ENCODE results near the gene TRAF3IP3.

Gene TRAF3IP3

DNA sequence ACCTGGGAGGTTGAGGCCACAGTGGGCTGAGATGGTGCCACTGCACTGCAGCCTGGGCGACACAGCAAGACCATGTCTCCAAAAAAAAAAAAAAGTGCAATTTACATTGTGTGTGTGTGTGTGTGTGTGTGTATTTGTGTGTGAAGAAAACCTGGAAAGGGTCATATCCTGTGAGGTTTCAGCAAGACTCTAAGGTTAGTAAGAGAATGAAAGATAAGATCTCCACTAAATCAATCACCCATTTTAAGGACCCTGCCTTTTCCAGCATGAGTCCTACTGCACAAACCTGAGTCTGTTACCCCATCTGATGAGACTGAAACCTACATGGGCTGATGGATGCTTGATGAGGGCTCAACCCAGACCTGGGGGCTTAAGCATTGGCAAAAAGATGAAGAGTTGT, 33.4 kb downstream of the TRAF3IP3 start:
- TF ChIP-seq GATA2 (IDR thresholded peaks at IDR 0.05; ENCODE audit: low read depth, low read length) (peak; percentile 29; the same call in 1 of the 2 replicates), GATA3 (IDR thresholded peaks at IDR 0.05; ENCODE audit: low read depth, low read length) (no peak)

DNA sequence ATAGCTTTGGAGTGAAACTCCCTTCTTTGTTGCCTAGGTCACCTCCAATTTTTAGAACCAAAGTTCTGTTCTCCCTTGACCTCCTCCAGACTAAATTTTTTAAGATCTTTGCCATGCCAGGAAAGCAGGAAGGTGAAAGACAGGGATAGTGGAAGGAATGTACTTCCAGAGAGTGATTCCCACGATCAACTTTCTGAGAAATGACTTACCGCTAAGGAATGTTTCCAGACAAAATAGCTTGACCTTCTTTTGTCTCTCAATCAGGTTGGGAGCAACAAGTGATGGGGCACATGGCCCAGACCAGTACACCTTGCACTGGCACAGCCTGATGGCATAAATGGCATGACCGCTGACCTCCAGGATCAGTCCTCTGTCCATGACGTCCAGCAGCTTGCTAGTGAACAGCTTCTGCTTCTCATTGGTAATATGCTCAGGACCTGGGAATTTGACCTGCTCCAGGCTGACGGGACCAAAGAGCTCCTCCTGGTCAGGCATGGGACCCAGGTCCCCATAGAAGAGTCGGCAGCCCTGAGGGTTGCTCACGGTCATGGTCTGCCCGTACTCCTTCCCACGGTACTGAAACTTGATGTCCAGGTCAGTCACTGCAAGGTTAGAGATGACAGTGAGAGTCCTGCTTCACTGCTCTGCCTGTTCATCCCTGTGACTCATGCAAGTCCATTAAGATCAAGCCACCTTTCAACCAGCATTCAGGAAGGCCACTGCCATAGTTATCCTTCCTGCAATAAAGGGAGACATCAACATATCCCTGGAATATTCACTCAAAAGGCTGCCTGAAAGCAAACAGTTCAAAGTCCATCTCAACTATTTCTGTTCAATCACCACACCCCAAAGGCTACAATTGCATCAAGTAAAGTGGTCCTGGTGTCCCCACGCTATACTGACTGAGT, 34.7 kb downstream of the TRAF3IP3 start:
- TF ChIP-seq GATA3 (IDR thresholded peaks at IDR 0.05; ENCODE audit: low read depth, low read length), result no peak

DNA sequence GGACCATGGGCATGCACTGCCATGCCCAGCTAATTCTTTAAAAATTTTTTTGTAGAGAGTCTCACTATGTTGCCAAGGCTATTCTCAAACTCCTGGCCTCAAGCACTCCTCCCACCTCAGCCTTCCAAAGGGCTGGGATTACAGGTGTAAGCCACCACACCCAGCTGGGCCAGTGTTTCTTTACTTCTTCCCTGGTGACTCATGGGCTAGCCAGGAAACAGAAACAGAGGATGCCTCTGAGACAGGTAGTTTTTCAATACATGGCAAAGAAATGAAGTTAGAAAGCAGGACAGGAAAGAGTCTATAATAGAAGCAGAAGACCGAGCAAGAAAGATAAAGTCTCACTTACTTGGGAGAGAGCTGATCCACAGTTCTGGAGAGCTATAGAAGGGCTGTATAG, 36.1 kb downstream of the TRAF3IP3 start:
- TF ChIP-seq GATA2 (IDR thresholded peaks at IDR 0.05; ENCODE audit: low read depth, low read length) (no peak), GATA3 (IDR thresholded peaks at IDR 0.05; ENCODE audit: low read depth, low read length) (no peak)

DNA sequence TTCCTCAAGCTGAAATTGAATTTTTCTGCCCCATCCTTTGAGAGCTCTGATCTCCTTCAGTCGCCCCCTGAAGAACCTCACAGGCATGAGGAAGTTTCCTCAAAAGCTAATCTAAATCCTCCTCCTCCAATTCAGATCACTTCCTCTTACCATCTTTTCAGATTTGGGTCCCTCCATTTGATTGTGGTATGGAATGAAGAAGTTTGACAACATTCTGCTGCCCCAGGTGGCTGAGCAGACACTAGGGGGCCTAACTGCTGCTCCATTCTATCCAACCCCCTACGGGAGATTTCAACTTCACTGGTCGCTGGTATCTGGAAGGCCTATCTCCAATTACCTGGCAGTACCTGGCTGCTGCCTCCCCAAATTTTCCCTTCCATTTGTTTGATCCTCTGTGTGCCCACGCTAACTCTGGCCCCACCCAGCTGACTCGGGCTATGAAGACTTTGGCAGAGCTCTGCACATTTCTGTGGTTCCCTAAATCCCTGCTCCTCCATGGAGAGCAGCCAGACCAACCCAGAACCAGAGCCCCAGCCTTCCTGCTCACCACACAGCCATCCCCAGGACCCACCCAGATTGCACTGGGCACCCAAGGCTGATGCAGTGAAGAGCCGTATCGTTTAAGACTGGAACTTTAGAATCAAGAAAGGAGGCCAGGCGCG, 42.3 kb downstream of the TRAF3IP3 start:
- TF ChIP-seq GATA3 (IDR thresholded peaks at IDR 0.05; ENCODE audit: low read depth, low read length), result no peak
- TF ChIP-seq GATA2 (IDR thresholded peaks at IDR 0.05; ENCODE audit: low read depth, low read length), result no peak

DNA sequence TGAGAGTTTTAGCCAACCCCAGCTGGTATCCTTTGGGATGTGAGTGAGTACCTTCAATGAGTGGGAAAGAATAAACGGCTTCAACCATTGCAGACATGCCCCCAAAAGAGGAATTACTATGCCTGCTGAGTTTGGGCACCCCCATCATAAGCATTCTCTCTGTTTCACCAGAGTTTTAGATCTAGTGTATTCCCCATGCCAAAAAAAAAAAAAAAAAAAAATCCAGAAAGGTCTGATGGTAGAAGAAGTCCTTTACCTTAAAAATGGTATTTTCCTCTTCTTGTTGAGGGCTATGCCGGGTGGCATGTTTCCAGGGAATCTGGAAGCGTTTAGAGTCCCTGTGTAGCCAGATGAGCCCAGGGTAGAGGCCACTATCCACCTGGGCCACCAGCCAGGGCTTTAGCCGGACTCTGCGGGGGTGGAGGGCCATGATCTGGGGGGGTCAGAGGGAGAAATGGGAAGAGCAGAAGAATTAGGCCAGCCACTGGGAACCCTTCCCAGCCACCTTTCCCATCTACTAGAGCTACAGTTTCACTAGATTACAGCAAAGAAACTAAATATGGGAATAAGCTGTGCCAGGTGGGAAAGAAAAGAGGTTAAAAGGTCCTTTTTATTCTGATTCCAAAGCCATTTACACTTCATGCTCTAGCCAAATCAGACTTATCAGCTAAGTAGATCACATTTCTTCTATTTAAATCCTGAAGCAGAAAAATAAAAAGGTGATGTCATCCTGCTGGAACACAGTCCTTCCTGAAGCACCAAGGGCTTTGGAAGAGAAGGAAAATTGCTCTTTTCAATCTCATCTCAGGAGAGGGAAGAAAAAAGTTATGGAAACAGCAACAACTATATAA, 45.4 kb downstream of the TRAF3IP3 start:
- TF ChIP-seq GATA2 (IDR thresholded peaks at IDR 0.05; ENCODE audit: low read depth, low read length) (peak; percentile 26; the same call in 1 of the 2 replicates), GATA3 (IDR thresholded peaks at IDR 0.05; ENCODE audit: low read depth, low read length) (0 out of 2 replicates have a peak, but pooled peaks have one; percentile 30)

DNA sequence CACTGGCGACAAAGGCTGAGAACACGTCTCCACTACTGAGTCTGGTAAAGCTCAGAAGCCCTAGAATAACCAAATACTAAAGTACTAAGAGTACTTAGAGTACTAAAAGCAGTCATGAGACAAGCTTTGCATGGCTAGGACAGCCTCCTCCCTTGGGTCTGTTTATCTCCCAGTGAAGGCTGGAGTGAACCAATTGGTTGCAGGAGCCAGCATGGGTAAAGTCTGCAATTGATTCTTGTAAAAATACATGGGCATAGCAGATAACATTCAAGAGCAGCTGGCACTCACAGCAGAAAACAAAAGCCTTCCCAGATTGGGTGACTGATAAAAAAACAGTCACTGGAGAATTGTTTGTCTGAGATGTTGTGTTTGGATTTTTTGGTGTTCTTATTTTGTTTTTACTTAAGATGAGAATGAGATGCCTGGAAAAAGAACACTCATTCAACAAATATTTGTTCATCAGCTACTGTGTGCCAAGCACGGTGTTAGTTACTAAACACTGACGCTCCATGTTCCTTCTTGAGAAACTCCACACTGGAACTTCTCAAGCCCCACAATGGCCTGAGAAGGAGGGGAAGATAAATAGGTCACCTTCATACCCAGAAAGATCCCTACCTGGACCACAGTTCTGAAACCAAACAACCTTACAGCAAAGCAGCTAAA, 46.4 kb downstream of the TRAF3IP3 start:
- TF ChIP-seq GATA2 (IDR thresholded peaks at IDR 0.05; ENCODE audit: low read depth, low read length) (peak; percentile 94), GATA3 (IDR thresholded peaks at IDR 0.05; ENCODE audit: low read depth, low read length) (peak; percentile 91)

DNA sequence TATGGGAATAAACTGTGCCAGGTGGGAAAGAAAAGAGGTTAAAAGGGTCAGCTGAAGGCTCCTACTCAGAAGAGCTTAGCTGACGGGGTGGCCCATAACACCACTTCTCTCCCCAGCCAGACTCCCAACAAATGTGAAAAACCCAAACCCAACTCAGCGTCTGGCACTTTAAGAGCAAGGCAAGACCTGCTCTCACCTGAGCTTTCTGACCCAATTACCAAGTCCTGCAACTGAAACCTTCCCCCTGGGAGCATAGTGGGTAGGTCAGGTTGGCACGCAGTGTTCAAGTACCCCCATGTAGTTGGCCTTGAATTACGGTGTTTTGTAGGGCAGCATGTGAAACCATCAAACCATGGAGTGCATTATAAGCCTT, 46.9 kb downstream of the TRAF3IP3 start:
- TF ChIP-seq GATA2 (IDR thresholded peaks at IDR 0.05; ENCODE audit: low read depth, low read length), result no peak
- no peak for TF ChIP-seq GATA3 (IDR thresholded peaks at IDR 0.05; ENCODE audit: low read depth, low read length)

DNA sequence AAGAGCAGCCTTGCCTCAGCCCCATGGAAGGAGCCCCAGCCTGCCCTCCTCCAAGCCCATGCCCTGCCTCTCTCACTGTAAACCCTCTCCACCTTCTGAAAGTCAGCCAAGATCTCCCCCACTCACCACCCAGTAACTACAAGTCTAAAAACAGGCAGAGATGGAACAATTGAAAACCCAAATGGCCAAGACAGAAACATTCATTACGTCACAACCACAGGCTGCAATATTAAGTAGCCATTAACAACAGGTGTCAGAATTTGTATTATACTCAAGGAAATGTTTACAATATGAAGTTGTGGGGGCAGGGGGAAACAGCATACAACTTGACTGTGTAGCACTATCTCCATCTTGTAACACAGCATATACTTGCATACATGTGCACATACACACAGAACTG, 47.7 kb downstream of the TRAF3IP3 start:
- TF ChIP-seq GATA3 (IDR thresholded peaks at IDR 0.05; ENCODE audit: low read depth, low read length) (no peak), GATA2 (IDR thresholded peaks at IDR 0.05; ENCODE audit: low read depth, low read length) (no peak)

DNA sequence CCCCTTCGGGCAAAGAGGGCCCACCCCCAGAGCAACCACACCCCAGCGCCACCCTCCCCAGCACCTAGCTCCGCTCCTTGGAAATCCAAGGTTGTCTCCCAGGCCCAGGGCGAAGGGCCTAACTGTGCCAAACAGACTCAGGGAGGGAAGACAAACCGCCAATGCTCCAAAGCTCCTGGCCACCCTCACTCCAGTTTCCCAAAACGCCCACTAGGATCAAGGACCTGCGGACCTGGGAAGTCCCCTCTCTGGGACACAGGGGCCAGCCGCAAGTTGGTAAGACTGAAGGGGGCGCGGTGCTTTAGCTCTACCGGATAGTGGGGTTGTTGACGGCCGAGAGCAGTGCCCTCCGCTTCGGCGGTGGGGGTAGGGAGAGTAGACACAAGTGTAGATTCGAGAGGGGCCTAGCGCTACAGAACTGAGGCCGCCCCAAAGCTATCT, 49.5 kb downstream of the TRAF3IP3 start:
- no peak for TF ChIP-seq GATA3 (IDR thresholded peaks at IDR 0.05; ENCODE audit: low read depth, low read length)
- no peak for TF ChIP-seq GATA2 (IDR thresholded peaks at IDR 0.05; ENCODE audit: low read depth, low read length)

DNA sequence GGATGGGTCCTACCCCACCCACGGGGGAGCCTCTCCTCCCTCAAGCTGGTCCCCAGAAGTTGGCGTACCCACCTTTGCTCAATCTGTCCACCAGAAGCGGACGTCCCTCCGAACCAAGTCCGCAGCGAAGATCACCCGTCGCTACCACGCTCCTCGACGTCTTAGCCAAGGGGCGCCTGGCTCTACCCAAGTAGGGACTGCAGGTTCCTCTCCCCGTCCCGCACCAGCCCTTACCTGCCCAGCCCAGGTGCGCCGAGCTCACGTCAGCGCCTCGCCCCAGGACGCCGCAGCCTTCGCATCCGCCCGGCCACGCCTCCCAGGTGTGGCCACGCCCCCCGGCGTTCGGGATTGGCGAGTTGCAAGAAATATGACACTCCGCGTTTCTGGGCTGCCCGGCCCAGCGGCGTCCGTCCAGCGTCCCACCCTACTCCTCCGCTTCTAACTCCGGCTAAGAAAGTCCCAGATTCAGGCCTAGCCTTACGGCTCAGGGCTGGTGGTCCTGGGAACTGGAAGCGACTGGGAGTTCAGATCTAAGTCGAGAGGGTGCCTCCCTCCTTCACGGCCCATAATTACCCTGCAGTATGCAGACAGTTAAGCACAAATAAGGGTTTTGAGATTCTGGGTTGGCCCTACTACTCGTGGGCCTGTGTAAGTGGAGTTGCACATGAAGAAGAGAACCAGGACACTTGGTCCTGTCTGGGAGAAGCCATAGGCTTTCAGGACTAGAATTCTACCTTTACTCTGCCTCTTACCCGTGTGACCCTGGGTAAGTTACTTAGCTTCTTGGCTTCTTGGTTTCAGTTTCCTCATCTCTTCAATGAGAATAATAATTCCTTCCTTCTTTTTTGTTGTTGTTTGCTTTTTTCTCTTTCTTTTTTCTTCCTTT, 50.3 kb downstream of the TRAF3IP3 start, which contains the start of gene IRF6:
Gene IRF6 (minus strand): TSS at position 268 of the 886 bp plus-strand sequence. CDS start 4,729 bp downstream, outside the sequence.
- TF ChIP-seq GATA2 (IDR thresholded peaks at IDR 0.05; ENCODE audit: low read depth, low read length) (no peak), GATA3 (IDR thresholded peaks at IDR 0.05; ENCODE audit: low read depth, low read length) (no peak)

DNA sequence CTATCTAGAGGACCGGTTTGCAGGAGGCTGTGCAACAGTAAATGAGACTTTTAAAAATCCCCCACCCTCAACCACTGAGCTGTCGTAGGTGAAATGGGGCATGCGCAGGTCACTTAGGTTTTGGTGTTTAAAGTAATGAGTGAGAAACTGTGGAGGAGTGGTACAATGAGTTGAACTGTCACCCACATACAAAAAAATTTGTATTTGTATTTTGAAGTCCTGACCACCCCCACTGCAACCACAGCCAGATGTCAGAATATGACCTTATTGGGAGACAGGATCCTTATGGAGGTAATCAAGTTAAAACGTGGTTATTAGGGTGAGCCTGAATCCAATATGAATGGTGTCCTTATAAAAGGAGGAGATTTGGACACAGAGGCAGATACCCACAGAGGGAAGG, 51.7 kb downstream of the TRAF3IP3 start:
- no peak for TF ChIP-seq GATA3 (IDR thresholded peaks at IDR 0.05; ENCODE audit: low read depth, low read length)
- no peak for TF ChIP-seq GATA2 (IDR thresholded peaks at IDR 0.05; ENCODE audit: low read depth, low read length)

DNA sequence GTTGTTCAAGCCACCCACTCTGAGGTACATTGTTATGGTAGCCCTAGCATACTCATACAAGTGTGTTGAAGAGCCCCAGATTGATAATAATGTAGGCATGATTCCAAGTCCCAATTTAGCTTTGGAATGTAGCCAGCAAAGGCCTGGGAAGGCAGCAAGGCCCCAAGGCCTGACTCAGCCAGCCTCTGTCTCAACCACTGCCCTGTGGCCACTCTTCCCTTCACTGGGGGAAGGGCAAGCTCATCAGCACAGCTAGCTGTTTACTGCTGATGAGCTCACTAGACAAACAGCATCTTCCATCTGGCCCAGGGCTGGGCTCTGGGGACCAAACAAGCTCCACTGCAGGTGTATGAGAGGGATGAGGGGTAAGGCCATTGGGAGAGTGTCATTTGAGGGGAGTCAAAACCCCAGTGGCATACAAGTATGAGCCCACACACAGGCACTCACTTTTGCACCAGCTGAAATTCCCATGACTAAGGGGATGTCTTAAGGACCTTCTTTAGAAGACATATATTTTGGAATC, 52.3 kb downstream of the TRAF3IP3 start:
- no peak for TF ChIP-seq GATA3 (IDR thresholded peaks at IDR 0.05; ENCODE audit: low read depth, low read length)
- TF ChIP-seq GATA2 (IDR thresholded peaks at IDR 0.05; ENCODE audit: low read depth, low read length), result 0 out of 2 replicates have a peak, but pooled peaks have one; percentile 24

All from SH-SY5Y (cell line).